PC-3 (cell line): ENCODE results near the gene LTA4H.

Source experiments
- EZH2 ChIP-seq: fragments of 300-600 bp; sonication (generic); IDR thresholded peaks from one replicate; pipeline ENCODE4 v1.6.1; 2017; ENCODE audit warnings: antibody characterized with exemption, mild to moderate bottlenecking, low read length; ENCODE audit not compliant: unreplicated experiment
- TF ChIP-seq, protein P1 (sequence below): fragments of 300-600 bp; sonication (generic); conservative IDR thresholded peaks from 2 replicates; pipeline ENCODE4 v1.5.1; 2017; ENCODE audit warnings: antibody characterized with exemption, low read depth, mild to moderate bottlenecking, low read length

DNA sequence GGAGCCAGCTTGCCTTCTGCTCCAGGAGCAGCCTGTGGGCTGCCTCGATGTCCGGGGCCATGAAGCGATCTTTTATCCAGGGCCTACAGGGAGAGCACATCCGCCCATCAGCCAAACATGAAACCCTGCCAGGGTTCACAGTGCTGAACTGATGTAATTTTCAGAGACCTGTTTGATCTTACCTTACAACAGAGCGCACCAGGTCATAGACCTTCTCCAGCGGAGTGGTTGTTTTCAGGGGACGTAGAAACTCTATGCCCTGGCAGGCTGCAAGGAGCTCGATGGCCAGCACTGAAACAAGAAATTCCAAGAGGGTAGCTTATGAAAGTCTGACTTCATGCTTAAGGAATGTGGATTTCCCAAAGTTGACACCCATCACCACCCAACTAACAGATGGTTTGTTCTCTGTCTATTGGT, 59.0 kb downstream of the LTA4H start:
- TF ChIP-seq, protein P1, sequence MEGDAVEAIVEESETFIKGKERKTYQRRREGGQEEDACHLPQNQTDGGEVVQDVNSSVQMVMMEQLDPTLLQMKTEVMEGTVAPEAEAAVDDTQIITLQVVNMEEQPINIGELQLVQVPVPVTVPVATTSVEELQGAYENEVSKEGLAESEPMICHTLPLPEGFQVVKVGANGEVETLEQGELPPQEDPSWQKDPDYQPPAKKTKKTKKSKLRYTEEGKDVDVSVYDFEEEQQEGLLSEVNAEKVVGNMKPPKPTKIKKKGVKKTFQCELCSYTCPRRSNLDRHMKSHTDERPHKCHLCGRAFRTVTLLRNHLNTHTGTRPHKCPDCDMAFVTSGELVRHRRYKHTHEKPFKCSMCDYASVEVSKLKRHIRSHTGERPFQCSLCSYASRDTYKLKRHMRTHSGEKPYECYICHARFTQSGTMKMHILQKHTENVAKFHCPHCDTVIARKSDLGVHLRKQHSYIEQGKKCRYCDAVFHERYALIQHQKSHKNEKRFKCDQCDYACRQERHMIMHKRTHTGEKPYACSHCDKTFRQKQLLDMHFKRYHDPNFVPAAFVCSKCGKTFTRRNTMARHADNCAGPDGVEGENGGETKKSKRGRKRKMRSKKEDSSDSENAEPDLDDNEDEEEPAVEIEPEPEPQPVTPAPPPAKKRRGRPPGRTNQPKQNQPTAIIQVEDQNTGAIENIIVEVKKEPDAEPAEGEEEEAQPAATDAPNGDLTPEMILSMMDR, result no peak
- no peak for TF ChIP-seq EZH2
